Measurements from ENCODE around the gene CENPH.

- no peak for TF ChIP-seq CTCF (IDR thresholded peaks at IDR 0.05)
- no peak for TF ChIP-seq POLR2A (IDR thresholded peaks at IDR 0.05)
Observed at GRCh38 chr5:69184621-69185020, 4.8 kb upstream of the CENPH start.

Measured in uterus (tissue), 2 donors.